T-cell (primary cell): ENCODE measurements around the gene MMAB. TPM values are rescaled to one million over a fixed set of nuclear protein-coding genes. Genes with fewer than 3 reads are reported as not detected.

ENCODE experiments used
- total RNA-seq, 35 experiments: library from RNA in 6 of 35; stranded (reverse) in 6 of 35; fragments of 120-200 nt in 1 of 35; gene quantifications; one replicate each; pipeline versions ENCODE4 v1.2.1 to v1.2.4 and lab custom pipeline; 2013 to 2026

The MMAB gene
- total RNA-seq, 5 donors from 2014 or later (not counting 1 experiment from before 2014, with no cell fraction given): 11.4 to 23.2 (median 15.2) TPM

Other genes with a start within 250 kb of the MMAB start
- gene MYO1H, start 225.6 kb downstream of the MMAB start, total RNA-seq: not detected
- 10 to 100 TPM; 28.1 to 30.8 (median 28.6) TPM for gene KCTD10, start 96.2 kb downstream of the MMAB start, total RNA-seq
- 10 to 100 TPM; 34.4 to 49.9 (median 43.5) TPM for gene UBE3B, start 95.9 kb downstream of the MMAB start, total RNA-seq
- 10 to 100 TPM; 10.9 to 14.9 (median 12.8) TPM for gene MVK, start 290 bp upstream of the MMAB start, total RNA-seq
- 1 to 10 TPM in 4 of 5 donors, under 1 TPM in 1; 0.95 to 4.2 (median 1.6) TPM for gene FAM222A, start 140.3 kb upstream of the MMAB start, total RNA-seq